Tibial nerve (tissue), 4 donors: ENCODE measurements around the gene WNT3A. TPM values are rescaled to one million over a fixed set of nuclear protein-coding genes. Genes with fewer than 3 reads are reported as not detected.

Experiments used
- DNase-seq, 2 donors: peaks; one replicate each; pipeline ENCODE4 v3.0.0-alpha.2; 2019; ENCODE audit warnings: low spot score in 2 of 2
- H3K27ac ChIP-seq, 4 donors: fragments of 200-600 bp; sonication (generic) in 3 of 4; one replicate each; pipeline ENCODE4 v1.5.1; 2017 to 2019; ENCODE audit warnings: mild to moderate bottlenecking in 1 of 4
- H3K27me3 ChIP-seq, 2 donors: fragments of 200-600 bp; sonication (generic) in 1 of 2; one replicate each; pipeline versions ENCODE4 v1.5.1 to v1.6.0; 2017 to 2019
- H3K36me3 ChIP-seq, 3 donors: fragments of 200-600 bp; sonication (generic); one replicate each; pipeline ENCODE4 v1.5.1; 2018 to 2019
- H3K4me1 ChIP-seq, 4 donors: fragments of 200-600 bp; sonication (generic) in 3 of 4; one replicate each; pipeline ENCODE4 v1.5.1; 2017 to 2019
- H3K4me3 ChIP-seq, 4 donors: fragments of 200-600 bp; sonication (generic) in 3 of 4; one replicate each; pipeline ENCODE4 v1.5.1; 2017 to 2019; ENCODE audit warnings: mild to moderate bottlenecking in 1 of 4, moderate library complexity in 1 of 4
- H3K9me3 ChIP-seq, 4 donors: fragments of 200-600 bp; sonication (generic) in 3 of 4; one replicate each; pipeline ENCODE4 v1.5.1; 2017 to 2019
- CTCF ChIP-seq, 5 experiments: fragments of 200-600 bp in 3 of 5; fragments of 450-650 bp in 2 of 5; sonication (generic) in 3 of 5; IDR thresholded peaks; one replicate each; pipeline ENCODE4 v1.5.1; 2016 to 2019; ENCODE audit warnings: antibody characterized with exemption in 5 of 5, mild to moderate bottlenecking in 3 of 5, moderate library complexity in 2 of 5
- EP300 ChIP-seq, 2 donors: sonication (generic); formaldehyde crosslinking; IDR thresholded peaks; one replicate each; pipeline ENCODE4 v1.6.1; 2017; ENCODE audit warnings: antibody characterized with exemption in 2 of 2, mild to moderate bottlenecking in 1 of 2
- POLR2A ChIP-seq, 2 donors: fragments of 450-650 bp; IDR thresholded peaks; one replicate each; pipeline ENCODE4 v1.6.1; 2017; ENCODE audit warnings: antibody characterized with exemption in 2 of 2, mild to moderate bottlenecking in 2 of 2, moderate library complexity in 2 of 2
- WGBS, 2 donors: methylation state at CpG; one replicate each; pipeline ENCODE4 v1.1.5; 2018; 5-methylcytosine and 5-hydroxymethylcytosine counted together
- total RNA-seq, 4 donors: library from RNA; depleted of rRNA; stranded (reverse); fragments of >200 nt; gene quantifications; one replicate each; pipeline ENCODE4 v1.1.0, GENCODE V29; 2016

Gene WNT3A
- total RNA-seq, 4 donors from 2014 or later = not detected

- Histone ChIP-seq H3K36me3 (no peaks in the 10 kb centered on the region), H3K4me3 (peak overlapping the region; percentile 79 to 98 (median 92)), H3K27ac (peak overlapping the region in 3 of 4 donors; percentile 78 to 100 (median 99)), H3K27me3 (no peaks in the 10 kb centered on the region), H3K9me3 (no peaks in the 10 kb centered on the region), H3K4me1 (peaks cover 0 to 48% (median 34%) of the 10 kb centered on the region in 4 donors)
- 64 to 79% methylated on average over 7 of the region's 7 CpGs for WGBS, 2 donors
- TF ChIP-seq EP300 (IDR thresholded peaks at IDR 0.05) (no peak), POLR2A (IDR thresholded peaks at IDR 0.05) (no peak), CTCF (IDR thresholded peaks at IDR 0.05) (no peak)
- peak in 1 of 2 donors; percentile 12 for DNase-seq
Observed at GRCh38 chr1:228081144-228081543, 74.3 kb downstream of the WNT3A start.

GRCh38 chr1:228081578-228082213 is 74.9 kb downstream of the WNT3A start:
- Histone ChIP-seq H3K4me1 (peaks cover 0 to 54% (median 39%) of the 10 kb centered on the region in 4 donors), H3K27ac (peak overlapping the region; percentile 78 to 100 (median 98)), H3K36me3 (no peaks in the 10 kb centered on the region), H3K27me3 (no peaks in the 10 kb centered on the region), H3K9me3 (no peaks in the 10 kb centered on the region), H3K4me3 (peak overlapping the region; percentile 79 to 98 (median 92))
- DNase-seq = no peak
- WGBS, 2 donors = 11 to 14% methylated on average over 24 to 30 of the region's 31 CpGs
- no peak for TF ChIP-seq EP300 (IDR thresholded peaks at IDR 0.05)

GRCh38 chr1:228082214-228082917 is 75.6 kb downstream of the WNT3A start, which contains the start of gene ARF1:
Gene ARF1, plus strand, starts transcription at chr1:228082708. Its CDS starts 14,407 bp downstream, at chr1:228097115.
- TF ChIP-seq POLR2A (IDR thresholded peaks at IDR 0.05) (peak; percentile 92 to 95), EP300 (IDR thresholded peaks at IDR 0.05) (peak; percentile 68 to 97), CTCF (IDR thresholded peaks at IDR 0.05) (peak in 3 of 5 experiments; percentile 16 to 62 (median 44))
- H3K4me1 ChIP-seq = peaks cover 0 to 61% (median 46%) of the 10 kb centered on the region in 4 donors

GRCh38 chr1:228082918-228083870 is 76.4 kb downstream of the WNT3A start:
- DNase-seq = peak; percentile 37 to 49
- Histone ChIP-seq H3K36me3 (no peaks in the 10 kb centered on the region), H3K27me3 (no peaks in the 10 kb centered on the region), H3K9me3 (no peaks in the 10 kb centered on the region), H3K27ac (peak overlapping the region; percentile 98 to 100 (median 99)), H3K4me1 (peaks cover 0 to 65% (median 54%) of the 10 kb centered on the region in 4 donors), H3K4me3 (peak overlapping the region; percentile 89 to 98 (median 96))
- no peak for TF ChIP-seq POLR2A (IDR thresholded peaks at IDR 0.05)
- no peak for TF ChIP-seq EP300 (IDR thresholded peaks at IDR 0.05)
- no peak for TF ChIP-seq CTCF (IDR thresholded peaks at IDR 0.05)
- WGBS, 2 donors = 0 to 1% methylated on average over 18 to 37 of the region's 79 CpGs

More at GRCh38 chr1:228082214-228082917, 75.6 kb downstream of the WNT3A start, which contains the start of gene ARF1:
- Histone ChIP-seq H3K27ac (peak within 1 kb of the TSS; percentile 98 to 100 (median 99)), H3K4me3 (peak within 1 kb of the TSS; percentile 89 to 98 (median 96)), H3K27me3 (no peaks in the 10 kb centered on the region), H3K36me3 (no peaks in the 10 kb centered on the region), H3K9me3 (no peaks in the 10 kb centered on the region)
- 1% methylated on average over 16 to 65 of the region's 87 CpGs for WGBS, 2 donors
- peak; percentile 79 to 82 for DNase-seq

GRCh38 chr1:228083871-228084278 is 77.1 kb downstream of the WNT3A start:
- Histone ChIP-seq H3K4me3 (peak overlapping the region; percentile 89 to 98 (median 96)), H3K4me1 (peaks cover 0 to 72% (median 61%) of the 10 kb centered on the region in 4 donors), H3K9me3 (no peaks in the 10 kb centered on the region), H3K27ac (peak overlapping the region; percentile 98 to 100 (median 99)), H3K27me3 (no peaks in the 10 kb centered on the region), H3K36me3 (no peaks in the 10 kb centered on the region)
- WGBS, 2 donors = 0% methylated on average over 15 to 17 of the region's 17 CpGs
- TF ChIP-seq POLR2A (IDR thresholded peaks at IDR 0.05) = peak in 1 of 2 donors; percentile 22
- peak in 1 of 2 donors; percentile 62 for TF ChIP-seq EP300 (IDR thresholded peaks at IDR 0.05)
- peak in 1 of 5 experiments; percentile 2 for TF ChIP-seq CTCF (IDR thresholded peaks at IDR 0.05)
- no peak for DNase-seq
